Neural progenitor cell (in vitro differentiated cells): Measurements from ENCODE around the gene DNAJC5. TPM values are rescaled to one million over a fixed set of nuclear protein-coding genes. Genes with fewer than 3 reads are reported as not detected.
"Not testable (repeated sequence)": the region's sequence is repeated elsewhere in the genome, so short reads cannot be mapped to it uniquely, and the experiment has no call there.

Experiments
- DNase-seq: peaks from one replicate; pipeline ENCODE4 v3.0.0-alpha.2; 2016; ENCODE audit warnings: low spot score
- H2AFZ ChIP-seq: fragments of 200-600 bp; sonication (generic); replicated peaks from 2 replicates; pipeline ENCODE4 v1.6.1; 2016; ENCODE audit warnings: antibody characterized with exemption
- H3F3A ChIP-seq: fragments of 200-600 bp; sonication (generic); 2 replicates; pipeline ENCODE4 v1.6.1; 2016; ENCODE audit warnings: antibody characterized with exemption, low read depth
- H3K27ac ChIP-seq: fragments of 200-600 bp; sonication (generic); 2 replicates; pipeline ENCODE4 v1.5.1; 2016; ENCODE audit warnings: mild to moderate bottlenecking
- H3K27me3 ChIP-seq: fragments of 200-600 bp; sonication (generic); 2 replicates; pipeline ENCODE4 v1.6.1; 2016; ENCODE audit warnings: mild to moderate bottlenecking, moderate library complexity
- H3K36me3 ChIP-seq: fragments of 200-600 bp; sonication (generic); 2 replicates; pipeline ENCODE4 v1.5.1; 2016
- H3K4me1 ChIP-seq: fragments of 200-600 bp; sonication (generic); 2 replicates; pipeline ENCODE4 v1.6.1; 2016; ENCODE audit warnings: mixed run types
- H3K4me2 ChIP-seq: fragments of 200-600 bp; sonication (generic); 2 replicates; pipeline ENCODE4 v1.6.1; 2016
- H3K4me3 ChIP-seq: fragments of 200-600 bp; sonication (generic); 2 replicates; pipeline ENCODE4 v1.5.1; 2016
- H3K79me2 ChIP-seq: fragments of 200-600 bp; sonication (generic); 2 replicates; pipeline ENCODE4 v1.6.1; 2016; ENCODE audit warnings: low read depth
- H3K9ac ChIP-seq: fragments of 200-600 bp; sonication (generic); 2 replicates; pipeline ENCODE4 v1.6.1; 2016
- H3K9me3 ChIP-seq: fragments of 200-600 bp; sonication (generic); 2 replicates; pipeline ENCODE4 v1.5.1; 2016; ENCODE audit warnings: low read depth
- H4K20me1 ChIP-seq: fragments of 200-600 bp; sonication (generic); 2 replicates; pipeline ENCODE4 v1.6.1; 2016; ENCODE audit warnings: low read depth
- H3K27ac Mint-ChIP-seq: 3 replicates; pipeline ENCODE4 v1.8.0; 2021; ENCODE audit warnings: mixed read lengths
- H3K27me3 Mint-ChIP-seq: 2 replicates; pipeline ENCODE4 v1.8.0; 2022; ENCODE audit warnings: low read depth, mild to moderate bottlenecking, inconsistent platforms, moderate library complexity, mixed read lengths; ENCODE audit not compliant: insufficient read depth
- H3K36me3 Mint-ChIP-seq: 3 replicates; pipeline ENCODE4 v1.8.0; 2021; ENCODE audit warnings: mixed read lengths
- H3K4me1 Mint-ChIP-seq: 3 replicates; pipeline ENCODE4 v1.8.0; 2021; ENCODE audit warnings: mixed read lengths
- H3K4me3 Mint-ChIP-seq: 3 replicates; pipeline ENCODE4 v1.8.0; 2021; ENCODE audit warnings: mild to moderate bottlenecking, moderate library complexity, mixed read lengths
- H3K9me3 Mint-ChIP-seq: 3 replicates; pipeline ENCODE4 v1.8.0; 2020; ENCODE audit warnings: mixed read lengths
- EZH2 ChIP-seq: fragments of 200-600 bp; sonication (generic); IDR thresholded peaks from 2 replicates; pipeline ENCODE4 v1.6.1; 2017; ENCODE audit warnings: antibody characterized with exemption, mild to moderate bottlenecking, moderate library complexity
- EZH2phosphoT487 ChIP-seq: fragments of 200-600 bp; sonication (generic); IDR thresholded peaks from 2 replicates; pipeline ENCODE4 v1.6.1; 2017; ENCODE audit warnings: antibody characterized with exemption
- total RNA-seq: library from RNA; depleted of rRNA; stranded (reverse); fragments of >200 nt; gene quantifications from 2 replicates; pipeline ENCODE4 v1.2.3, GENCODE V29; 2015; ENCODE audit warnings: low replicate concordance
- TF ChIP-seq, protein P1 (sequence below): fragments of 200-600 bp; sonication (generic); IDR thresholded peaks from 2 replicates; pipeline ENCODE4 v1.5.1; 2017; ENCODE audit warnings: antibody characterized with exemption, mild to moderate bottlenecking

The DNAJC5 gene
- total RNA-seq, 1 donor from 2014 or later, result 17.2 TPM

DNA sequence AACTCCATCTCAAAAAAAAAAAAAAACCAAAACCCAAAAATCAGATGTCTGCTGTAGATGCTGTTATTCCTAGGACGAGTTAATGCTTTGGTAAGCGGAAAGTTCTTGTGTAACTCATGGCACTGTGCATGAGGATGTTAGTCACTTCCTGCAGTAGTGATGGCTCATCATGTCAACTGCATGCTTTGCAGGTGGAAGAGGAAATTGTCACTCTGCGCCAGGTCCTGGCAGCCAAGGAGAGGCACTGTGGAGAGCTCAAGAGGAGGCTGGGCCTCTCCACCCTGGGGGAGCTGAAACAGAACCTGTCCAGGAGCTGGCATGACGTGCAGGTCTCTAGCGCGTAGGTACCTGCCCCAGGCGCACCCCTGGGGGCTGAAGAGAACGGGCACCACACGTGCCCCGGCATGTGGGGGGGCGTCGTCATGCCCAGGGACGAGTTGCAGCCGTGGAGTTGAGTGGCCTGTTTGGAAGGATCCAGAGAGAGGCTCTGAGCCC, 21.4 kb upstream of the DNAJC5 start:
- Histone ChIP-seq H3K4me3 (no peak overlapping the region), H3K4me2 (no peak overlapping the region), H4K20me1 (peaks cover 9% of the 10 kb centered on the region), H2AFZ (no peak overlapping the region), H3K36me3 (no peaks in the 10 kb centered on the region), H3K79me2 (peaks cover 3% of the 10 kb centered on the region), H3K9me3 (no peaks in the 10 kb centered on the region), H3K27me3 (no peaks in the 10 kb centered on the region), H3F3A (no peaks in the 10 kb centered on the region), H3K27ac (no peak overlapping the region), H3K9ac (no peak overlapping the region), H3K4me1 (no peaks in the 10 kb centered on the region)
- Mint-ChIP-seq H3K9me3 (no peaks in the 10 kb centered on the region), H3K27ac (no peak overlapping the region), H3K27me3 (peaks cover 6% of the 10 kb centered on the region), H3K4me1 (no peaks in the 10 kb centered on the region), H3K36me3 (peaks cover 25% of the 10 kb centered on the region), H3K4me3 (no peak overlapping the region)
- DNase-seq, result no peak
- no peak for TF ChIP-seq EZH2
- TF ChIP-seq, protein P1, sequence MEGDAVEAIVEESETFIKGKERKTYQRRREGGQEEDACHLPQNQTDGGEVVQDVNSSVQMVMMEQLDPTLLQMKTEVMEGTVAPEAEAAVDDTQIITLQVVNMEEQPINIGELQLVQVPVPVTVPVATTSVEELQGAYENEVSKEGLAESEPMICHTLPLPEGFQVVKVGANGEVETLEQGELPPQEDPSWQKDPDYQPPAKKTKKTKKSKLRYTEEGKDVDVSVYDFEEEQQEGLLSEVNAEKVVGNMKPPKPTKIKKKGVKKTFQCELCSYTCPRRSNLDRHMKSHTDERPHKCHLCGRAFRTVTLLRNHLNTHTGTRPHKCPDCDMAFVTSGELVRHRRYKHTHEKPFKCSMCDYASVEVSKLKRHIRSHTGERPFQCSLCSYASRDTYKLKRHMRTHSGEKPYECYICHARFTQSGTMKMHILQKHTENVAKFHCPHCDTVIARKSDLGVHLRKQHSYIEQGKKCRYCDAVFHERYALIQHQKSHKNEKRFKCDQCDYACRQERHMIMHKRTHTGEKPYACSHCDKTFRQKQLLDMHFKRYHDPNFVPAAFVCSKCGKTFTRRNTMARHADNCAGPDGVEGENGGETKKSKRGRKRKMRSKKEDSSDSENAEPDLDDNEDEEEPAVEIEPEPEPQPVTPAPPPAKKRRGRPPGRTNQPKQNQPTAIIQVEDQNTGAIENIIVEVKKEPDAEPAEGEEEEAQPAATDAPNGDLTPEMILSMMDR, result no peak
- no peak for TF ChIP-seq EZH2phosphoT487

DNA sequence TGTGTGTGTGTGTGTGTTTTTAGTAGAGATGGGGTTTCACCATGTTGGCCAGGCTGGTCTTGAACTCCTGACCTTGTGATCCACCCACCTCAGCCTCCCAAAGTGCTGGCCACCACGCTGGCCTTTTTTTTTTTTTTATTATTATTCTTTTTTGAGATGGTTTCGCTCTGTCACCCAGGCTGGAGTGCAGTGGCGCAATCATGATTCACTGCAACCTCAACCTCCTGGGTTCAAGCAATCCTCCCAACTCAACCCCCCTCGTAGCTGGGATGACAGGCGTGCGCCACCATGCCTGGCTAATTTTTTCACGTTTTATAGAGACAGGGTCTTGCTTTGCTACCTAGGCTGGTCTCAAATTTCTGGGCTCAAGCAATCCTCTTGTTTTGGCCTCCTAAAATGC, 20.7 kb upstream of the DNAJC5 start:
- H3K27me3 Mint-ChIP-seq, result not testable (repeated sequence)

DNA sequence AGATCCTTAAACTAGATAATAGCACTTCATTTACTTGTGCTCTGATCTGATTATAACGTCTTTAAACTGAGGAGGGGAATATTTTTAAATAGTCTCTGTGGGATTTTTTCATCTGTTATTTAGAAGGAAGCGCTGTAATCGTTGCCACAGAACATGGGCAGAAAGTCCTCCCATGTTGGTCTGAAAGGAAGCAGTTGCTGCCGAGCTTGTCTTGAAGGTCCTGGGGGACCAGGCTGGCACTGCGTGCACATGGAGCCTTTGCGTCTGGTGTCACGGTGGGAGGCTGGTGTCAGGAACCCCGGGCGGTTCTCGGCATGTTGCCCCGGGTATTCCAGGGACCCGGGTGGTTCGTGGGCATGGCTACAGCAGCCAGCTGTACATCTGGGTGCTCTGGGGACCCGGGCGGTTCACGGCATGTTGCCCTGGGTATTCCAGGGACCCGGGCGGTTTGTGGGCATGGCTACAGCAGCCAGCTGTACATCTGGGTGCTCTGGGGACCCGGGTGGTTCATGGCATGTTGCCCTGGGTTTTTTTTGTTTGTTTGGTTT, 18.4 kb upstream of the DNAJC5 start:
- TF ChIP-seq, protein P1, result no peak
- no peak for TF ChIP-seq EZH2
- no peak for TF ChIP-seq EZH2phosphoT487
- Mint-ChIP-seq H3K27ac (no peak overlapping the region), H3K4me1 (no peaks in the 10 kb centered on the region), H3K9me3 (no peaks in the 10 kb centered on the region), H3K27me3 (peaks cover 4% of the 10 kb centered on the region), H3K36me3 (peaks cover 19% of the 10 kb centered on the region), H3K4me3 (no peak overlapping the region)
- no peak overlapping the region for H3K4me2 ChIP-seq
- H3K27ac ChIP-seq, result no peak overlapping the region
- no peaks in the 10 kb centered on the region for H3K27me3 ChIP-seq
- H3K9me3 ChIP-seq, result no peaks in the 10 kb centered on the region
- H3F3A ChIP-seq, result no peaks in the 10 kb centered on the region
- H4K20me1 ChIP-seq, result peaks cover 12% of the 10 kb centered on the region
- no peak overlapping the region for H2AFZ ChIP-seq
- no peak for DNase-seq
- H3K4me1 ChIP-seq, result no peaks in the 10 kb centered on the region
- H3K36me3 ChIP-seq, result no peaks in the 10 kb centered on the region
- H3K9ac ChIP-seq, result no peak overlapping the region
- H3K4me3 ChIP-seq, result no peak overlapping the region
- H3K79me2 ChIP-seq, result no peaks in the 10 kb centered on the region

More for the DNA sequence above, 20.7 kb upstream of the DNAJC5 start:
- H3K79me2 ChIP-seq, H3K4me3 Mint-ChIP-seq, DNase-seq, H4K20me1 ChIP-seq, H3K4me2 ChIP-seq, H3K9me3 ChIP-seq, H3K27ac ChIP-seq, H3K9ac ChIP-seq, H3K4me1 ChIP-seq, H3K36me3 ChIP-seq, H3K4me3 ChIP-seq, H3K27me3 ChIP-seq, H3K27ac Mint-ChIP-seq, H3K4me1 Mint-ChIP-seq, H3F3A ChIP-seq, H2AFZ ChIP-seq, H3K9me3 Mint-ChIP-seq: not testable (repeated sequence)
- peaks cover 22% of the 10 kb centered on the region for H3K36me3 Mint-ChIP-seq

DNA sequence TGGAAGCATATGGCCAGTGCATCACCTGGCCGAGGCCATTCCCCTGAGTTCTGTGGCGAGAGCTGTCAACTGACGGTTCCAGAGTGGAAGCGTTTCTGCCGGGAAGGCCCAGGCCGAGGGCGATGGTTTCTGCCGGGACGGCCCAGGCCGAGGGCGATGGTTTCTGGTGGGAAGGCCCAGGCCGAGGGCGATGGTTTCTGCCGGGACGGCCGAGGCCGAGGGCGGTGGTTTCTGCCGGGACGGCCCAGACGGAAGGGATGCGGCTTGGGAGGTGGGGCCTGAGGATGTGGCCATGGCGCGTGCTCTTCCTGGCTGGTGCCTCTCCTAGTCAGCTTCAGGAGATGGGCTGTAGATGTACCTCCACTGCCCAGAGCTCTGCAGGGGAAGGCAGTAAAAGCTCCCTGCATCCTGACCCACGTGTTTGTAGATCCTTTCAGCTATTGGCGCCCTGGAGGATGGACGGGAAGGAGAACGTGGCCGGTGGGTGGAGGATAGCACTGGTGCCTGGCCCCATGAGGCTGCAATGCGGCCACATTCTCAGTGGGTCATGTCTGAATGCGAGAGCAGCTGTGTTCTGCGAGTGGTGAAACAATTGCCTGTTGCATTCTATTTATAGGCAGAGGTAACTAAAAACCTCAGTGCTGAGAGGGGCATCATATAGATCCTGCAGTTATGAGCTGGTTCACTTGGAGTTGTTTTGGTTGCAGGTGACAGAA, 17.0 kb upstream of the DNAJC5 start:
- H3K9ac ChIP-seq, result no peak overlapping the region
- no peak overlapping the region for H2AFZ ChIP-seq
- no peaks in the 10 kb centered on the region for H3K9me3 Mint-ChIP-seq
- H3K27ac ChIP-seq, result no peak overlapping the region
- no peaks in the 10 kb centered on the region for H3K27me3 ChIP-seq
- no peak overlapping the region for H3K4me2 ChIP-seq
- no peaks in the 10 kb centered on the region for H3K36me3 ChIP-seq
- no peaks in the 10 kb centered on the region for H3K9me3 ChIP-seq
- H3K36me3 Mint-ChIP-seq, result peaks cover 17% of the 10 kb centered on the region
- DNase-seq, result no peak
- peaks cover 19% of the 10 kb centered on the region for H4K20me1 ChIP-seq
- no peak overlapping the region for H3K4me3 ChIP-seq
- no peaks in the 10 kb centered on the region for H3K79me2 ChIP-seq
- H3K4me1 ChIP-seq, result no peaks in the 10 kb centered on the region
- no peak overlapping the region for H3K4me3 Mint-ChIP-seq
- no peaks in the 10 kb centered on the region for H3F3A ChIP-seq
- H3K4me1 Mint-ChIP-seq, result no peaks in the 10 kb centered on the region
- H3K27ac Mint-ChIP-seq, result no peak overlapping the region
- H3K27me3 Mint-ChIP-seq, result peaks cover 4% of the 10 kb centered on the region
- TF ChIP-seq EZH2phosphoT487, result no peak
- TF ChIP-seq, protein P1, result no peak
- no peak for TF ChIP-seq EZH2
